SK-N-SH (cell line): ENCODE data around the gene KNSTRN. TPM values are rescaled to one million over a fixed set of nuclear protein-coding genes. Genes with fewer than 3 reads are reported as not detected.

Experiments used
- CTCF ChIA-PET: fragments of 300-600, 350-600 bp; formaldehyde crosslinking; extraction: SDS; loops from one replicate; lab custom pipeline; 2021; lab: Yijun Ruan, JAX
- POLR2A ChIA-PET: fragments of 350-600 bp; sonication (Branson Sonifier 250); formaldehyde crosslinking; extraction: SDS; loops from one replicate; lab custom pipeline; 2020; ENCODE audit warnings: antibody characterized with exemption, inconsistent platforms; lab: Yijun Ruan, JAX
- DNase-seq: peaks from one replicate; pipeline ENCODE4 v3.0.0; 2012
- H2AFZ ChIP-seq: fragments of 200-600 bp; sonication (generic); 2 replicates; pipeline ENCODE4 v1.8.1; 2016; ENCODE audit warnings: antibody characterized with exemption, mild to moderate bottlenecking, low read depth
- H3F3A ChIP-seq: fragments of 200-600 bp; sonication (generic); replicated peaks from 2 replicates; pipeline ENCODE3; 2016; ENCODE audit warnings: antibody characterized with exemption, mild to moderate bottlenecking; ENCODE audit not compliant: insufficient read depth
- H3K27ac ChIP-seq, 2 experiments: fragments of 200-500 bp in 1 of 2; fragments of 200-600 bp in 1 of 2; sonication (Bioruptor generic) in 1 of 2; sonication (generic), shearing (Covaris generic) in 1 of 2; 2 replicates each; pipeline versions ENCODE4 v1.5.1 to v1.6.1; 2014 to 2016; ENCODE audit warnings: low read depth in 2 of 2, inconsistent platforms in 1 of 2, low read length in 1 of 2, mild to moderate bottlenecking in 1 of 2, mixed read lengths in 1 of 2
- H3K27me3 ChIP-seq: fragments of 200-600 bp; sonication (generic), shearing (Covaris generic); 2 replicates; pipeline ENCODE4 v1.6.1; 2016; ENCODE audit warnings: mixed run types; ENCODE audit not compliant: insufficient read depth
- H3K36me3 ChIP-seq, 2 experiments: fragments of 200-500 bp in 1 of 2; fragments of 200-600 bp in 1 of 2; sonication (Bioruptor generic) in 1 of 2; sonication (generic) in 1 of 2; replicated peaks in 1 of 2; 2 replicates each; pipeline versions ENCODE3 to v1.5.1; 2014 to 2016; ENCODE audit warnings: low read length in 1 of 2, mild to moderate bottlenecking in 1 of 2; ENCODE audit not compliant: insufficient read depth in 2 of 2, control insufficient read depth in 1 of 2
- H3K4me1 ChIP-seq, 2 experiments: fragments of 200-500 bp in 1 of 2; fragments of 200-600 bp in 1 of 2; sonication (Bioruptor generic) in 1 of 2; sonication (generic), shearing (Covaris generic) in 1 of 2; 2 replicates each; pipeline versions ENCODE4 v1.5.1 to v1.6.1; 2014 to 2016; ENCODE audit warnings: low read depth in 1 of 2, low read length in 1 of 2, mixed run types in 1 of 2; ENCODE audit not compliant: insufficient read depth in 2 of 2, control insufficient read depth in 1 of 2
- H3K4me2 ChIP-seq: fragments of 200-600 bp; sonication (generic), shearing (Covaris generic); 2 replicates; pipeline ENCODE4 v1.6.1; 2017; ENCODE audit warnings: mixed run types
- H3K4me3 ChIP-seq, 2 experiments: fragments of 200-500 bp in 1 of 2; fragments of 200-600 bp in 1 of 2; sonication (Bioruptor generic) in 1 of 2; sonication (generic), shearing (Covaris generic) in 1 of 2; 2 replicates each; pipeline versions ENCODE4 v1.5.1 to v1.8.1; 2014 to 2016; ENCODE audit warnings: low read depth in 2 of 2, inconsistent platforms in 1 of 2, low read length in 1 of 2, mild to moderate bottlenecking in 1 of 2, mixed read lengths in 1 of 2, moderate library complexity in 1 of 2
- H3K79me2 ChIP-seq: fragments of 200-600 bp; sonication (generic); 2 replicates; pipeline ENCODE4 v1.8.1; 2017; ENCODE audit warnings: mild to moderate bottlenecking; ENCODE audit not compliant: insufficient read depth
- H3K9ac ChIP-seq: fragments of 200-600 bp; sonication (generic); 2 replicates; pipeline ENCODE4 v1.6.1; 2017; ENCODE audit warnings: mixed run types
- H3K9me2 ChIP-seq: fragments of 200-600 bp; sonication (generic); 2 replicates; pipeline ENCODE4 v1.6.1; 2017; ENCODE audit warnings: mixed run types
- H3K9me3 ChIP-seq: fragments of 200-600 bp; sonication (generic); 2 replicates; pipeline ENCODE4 v1.6.1; 2017; ENCODE audit warnings: mixed run types, mild to moderate bottlenecking, moderate library complexity
- H4K20me1 ChIP-seq: fragments of 200-600 bp; sonication (generic); 2 replicates; pipeline ENCODE4 v1.6.1; 2017; ENCODE audit warnings: mild to moderate bottlenecking, mixed run types; ENCODE audit not compliant: insufficient read depth
- CTCF ChIP-seq: fragments of 200-600 bp; sonication (generic); IDR thresholded peaks from 2 replicates; pipeline ENCODE4 v1.6.1; 2017; ENCODE audit warnings: antibody characterized with exemption, mild to moderate bottlenecking, moderate library complexity
- ELF1 ChIP-seq: IDR thresholded peaks from 2 replicates; pipeline ENCODE4 v1.4.0; 2012
- EZH2phosphoT487 ChIP-seq: fragments of 200-600 bp; sonication (generic); IDR thresholded peaks from 2 replicates; pipeline ENCODE4 v1.6.1; 2017; ENCODE audit warnings: low read depth, mixed run types, mild to moderate bottlenecking, antibody characterized with exemption, moderate library complexity, borderline replicate concordance
- FOSL2 ChIP-seq: IDR thresholded peaks from 2 replicates; pipeline ENCODE4 v1.4.0; 2012; ENCODE audit warnings: low read depth, mild to moderate bottlenecking, moderate library complexity, borderline replicate concordance
- FOXJ3 ChIP-seq: sonication (generic); formaldehyde crosslinking; IDR thresholded peaks from 2 replicates; pipeline ENCODE4 v1.5.1; 2020; ENCODE audit warnings: mild to moderate bottlenecking, missing genetic modification reagents
- GABPA ChIP-seq: IDR thresholded peaks from 2 replicates; pipeline ENCODE4 v1.4.0; 2012; ENCODE audit warnings: low read depth, mild to moderate bottlenecking
- NRF1 ChIP-seq: IDR thresholded peaks from 2 replicates; pipeline ENCODE4 v1.6.1; 2012; ENCODE audit warnings: low read depth, mild to moderate bottlenecking, low read length
- PBX3 ChIP-seq: IDR thresholded peaks from 2 replicates; pipeline ENCODE4; 2012
- RCOR1 ChIP-seq: fragments of 150-350 bp; IDR thresholded peaks from 2 replicates; pipeline ENCODE4 v1.6.1; 2017; ENCODE audit warnings: antibody characterized with exemption, low read length
- RXRA ChIP-seq: IDR thresholded peaks from 2 replicates; pipeline ENCODE4 v1.4.0; 2012; ENCODE audit warnings: low read depth, mild to moderate bottlenecking, borderline replicate concordance
- ZBTB33 ChIP-seq: IDR thresholded peaks from 2 replicates; pipeline ENCODE4 v1.4.0; 2012; ENCODE audit warnings: low read depth, borderline replicate concordance
- WGBS: methylation state at CpG from one replicate; pipeline ENCODE4 v1.1.6; 2017; ENCODE audit warnings: low lambda C conversion rate; 5-methylcytosine and 5-hydroxymethylcytosine counted together
- polyA plus RNA-seq, 3 experiments: library from polyadenylated mRNA; depleted of rRNA; stranded (reverse); fragments of >200 nt; gene quantifications; 2 replicates each; pipeline ENCODE4 v1.2.3, GENCODE V29; 2012

Gene KNSTRN
- polyA plus RNA-seq, 1 of the 3 experiments (the other 2 are of a cell fraction), result 25.5 TPM

- TF ChIP-seq CTCF, result peak; percentile 17; the same call in 1 of the 2 replicates
Observed at GRCh38 chr15:40440743-40441564, 58.4 kb downstream of the KNSTRN start, which contains the start of gene BAHD1 (continued).

- H3K9me2 ChIP-seq, result no peaks in the 10 kb centered on the region
- ChIA-PET POLR2A (interaction anchor here (0.6 to 1.0 kb wide), 3 partner anchors 29 to 519 kb away, joined by 3 to 4 read pairs (median 3); partner anchors contain the start of genes CHST14 and RPUSD2), CTCF (interaction anchor here (0.7 to 3.3 kb wide), 13 partner anchors 10 to 167 kb away, joined by 3 to 11 read pairs (median 4); partner anchors contain the start of gene CHST14)
- no peaks in the 10 kb centered on the region for H3K27me3 ChIP-seq
- H3K9me3 ChIP-seq, result no peaks in the 10 kb centered on the region
- peak overlapping the region; percentile 60 for H3K9ac ChIP-seq
- H3K27ac ChIP-seq, result no peak overlapping the region; a peak in 1 of 4 replicates
- TF ChIP-seq RXRA (no peak), CTCF (0 out of 2 replicates have a peak, but pooled peaks have one; percentile 17)
- H3K4me3 ChIP-seq, result peak overlapping the region; percentile 75 to 77
- H4K20me1 ChIP-seq, result peaks cover 48% of the 10 kb centered on the region
- peaks cover 49% of the 10 kb centered on the region for H3K79me2 ChIP-seq
- DNase-seq, result peak; percentile 77
- no peaks in the 10 kb centered on the region for H3F3A ChIP-seq
- H3K4me1 ChIP-seq, result peaks cover 8 to 32% of the 10 kb centered on the region in 2 experiments; a peak in 3 of 4 replicates
- WGBS, result 11% methylated on average over 27 of the region's 119 CpGs
- H3K4me2 ChIP-seq, result peak overlapping the region; percentile 94
- H3K36me3 ChIP-seq, result no peaks in the 10 kb centered on the region
- H2AFZ ChIP-seq, result no peak overlapping the region
Observed at GRCh38 chr15:40441565-40442531, 59.3 kb downstream of the KNSTRN start.

- Histone ChIP-seq H3K9me3 (no peaks in the 10 kb centered on the region), H3K9ac (no peak overlapping the region), H3K4me3 (peak overlapping the region in 1 of 2 experiments; percentile 75; a peak in 1 of 4 replicates), H3K36me3 (no peaks in the 10 kb centered on the region), H3K4me2 (peak overlapping the region; percentile 94), H3K4me1 (peaks cover 6 to 29% of the 10 kb centered on the region in 2 experiments; a peak in 3 of 4 replicates), H3K27ac (no peak overlapping the region), H3K9me2 (no peaks in the 10 kb centered on the region), H2AFZ (no peak overlapping the region), H3K79me2 (peaks cover 62% of the 10 kb centered on the region), H3F3A (no peaks in the 10 kb centered on the region), H3K27me3 (no peaks in the 10 kb centered on the region), H4K20me1 (peaks cover 51% of the 10 kb centered on the region)
- POLR2A ChIA-PET, result interaction anchor here (0.7 kb wide), 1 partner anchor 37 kb away, joined by 9 read pairs; no protein-coding TSS in a partner anchor
- 98% methylated on average over 4 of the region's 4 CpGs for WGBS
- DNase-seq, result no peak
- TF ChIP-seq RCOR1 (no peak), FOXJ3 (CRISPR knock-in tag) (no peak), ZBTB33 (no peak), GABPA (no peak), NRF1 (no peak), PBX3 (no peak), EZH2phosphoT487 (no peak), FOSL2 (no peak), ELF1 (no peak)
- CTCF ChIA-PET, result interaction anchor here (0.6 to 3.3 kb wide), 7 partner anchors 7 to 27 kb away, joined by 3 to 11 read pairs (median 7); partner anchors contain the start of gene CHST14
Observed at GRCh38 chr15:40443255-40443654, 60.7 kb downstream of the KNSTRN start.
